HG03575 (cell line): ENCODE results near the gene DYRK1B.

Experiments used
- ATAC-seq: cut with Tn5 transposase; IDR thresholded peaks from one replicate; pipeline ENCODE4 v1.9.1; 2021; ENCODE audit not compliant: unreplicated experiment, insufficient number of reproducible peaks, low FRiP score; ENCODE audit errors: extremely low read depth

The DYRK1B gene

DNA sequence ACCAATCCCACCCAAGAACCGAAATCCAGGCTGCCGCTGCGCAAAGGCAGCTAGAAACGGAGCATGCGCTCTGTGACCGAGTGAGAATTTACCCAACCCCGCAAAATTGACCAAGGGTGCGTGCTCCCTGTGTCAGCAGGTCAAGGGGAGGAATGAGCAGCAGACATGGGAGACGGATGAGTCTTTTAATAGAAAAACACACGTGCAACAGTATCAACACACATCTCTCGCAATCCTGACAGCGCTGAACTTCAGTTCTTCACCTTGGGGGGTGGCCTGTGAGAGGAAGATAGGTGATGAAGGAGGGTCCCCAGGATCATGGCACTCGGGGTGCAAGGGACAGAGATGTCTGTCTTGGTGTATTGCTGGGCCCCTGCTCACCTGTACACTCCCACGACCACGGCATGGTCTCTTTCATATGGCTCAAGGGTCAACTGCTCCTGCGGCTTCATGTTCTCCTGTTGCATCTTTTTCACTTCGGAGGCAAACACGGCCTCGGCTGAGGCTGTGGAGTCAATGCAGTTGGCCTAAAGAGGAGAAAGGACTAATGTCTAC is 402 bp upstream of the DYRK1B start:
- no peak for ATAC-seq

DNA sequence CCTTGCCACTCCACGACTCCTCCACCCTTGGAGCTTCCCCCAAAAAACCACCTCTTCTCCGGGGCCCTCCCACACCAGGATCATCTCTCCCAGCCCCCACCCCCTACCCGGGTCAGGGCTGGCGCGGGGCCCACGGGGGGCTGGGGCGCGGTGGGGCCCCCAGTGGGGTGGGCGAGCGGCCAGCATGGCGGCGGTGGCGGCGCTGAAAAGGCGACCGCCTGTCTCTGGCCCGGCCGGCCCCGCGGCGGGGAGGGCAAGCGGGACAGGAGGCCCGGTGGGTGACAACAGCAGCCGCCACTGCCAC is 850 bp downstream of the DYRK1B start:
- no peak for ATAC-seq

GRCh38 chr19:39832341-39833083 is 1.4 kb downstream of the DYRK1B start:
- no peak for ATAC-seq

DNA sequence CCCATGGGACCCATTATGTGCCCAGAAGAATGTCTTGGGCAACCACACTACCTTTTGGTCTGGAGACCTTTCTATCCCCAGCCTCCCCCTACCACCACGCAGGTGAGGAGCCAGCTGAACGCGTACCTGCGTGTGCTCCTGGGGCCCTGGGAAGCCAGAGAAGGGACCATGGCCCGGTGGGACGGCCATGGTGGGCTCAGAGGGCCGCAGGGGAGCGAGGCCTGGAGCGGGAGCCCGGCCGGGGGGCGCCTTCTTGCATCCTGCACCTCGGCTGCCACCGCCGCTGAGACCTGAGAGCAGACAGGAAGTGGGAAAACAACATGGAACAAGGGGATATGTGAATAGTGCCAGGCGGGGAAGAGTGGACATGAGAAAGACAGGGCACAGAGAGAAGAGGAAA is 2.3 kb downstream of the DYRK1B start:
- ATAC-seq, result no peak

GRCh38 chr19:39830847-39831246 is 3.1 kb downstream of the DYRK1B start:
- no peak for ATAC-seq

DNA sequence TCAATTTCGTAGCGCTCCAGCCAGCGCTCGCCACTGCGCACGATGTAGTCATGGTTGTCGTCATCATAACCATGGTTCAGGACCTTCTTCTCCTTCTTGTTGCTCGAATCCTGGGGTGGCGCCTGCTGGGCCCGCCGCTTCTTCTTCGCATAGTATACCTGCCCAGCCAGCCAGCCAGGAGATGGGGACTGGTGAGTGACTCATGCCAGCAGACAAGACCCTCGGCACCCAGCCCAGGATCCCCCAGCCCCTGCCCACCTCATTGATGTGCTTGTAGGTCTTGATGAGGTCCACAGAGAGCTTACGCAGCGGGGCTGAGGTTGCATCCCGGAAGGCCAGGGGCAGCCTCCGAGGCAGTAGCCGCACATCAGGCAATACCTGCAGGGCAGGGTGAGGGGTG is 3.6 kb downstream of the DYRK1B start:
- no peak for ATAC-seq

- no peak for ATAC-seq
These were observed 4.2 kb downstream of the DYRK1B start for GRCh38 chr19:39829702-39830275.

DNA sequence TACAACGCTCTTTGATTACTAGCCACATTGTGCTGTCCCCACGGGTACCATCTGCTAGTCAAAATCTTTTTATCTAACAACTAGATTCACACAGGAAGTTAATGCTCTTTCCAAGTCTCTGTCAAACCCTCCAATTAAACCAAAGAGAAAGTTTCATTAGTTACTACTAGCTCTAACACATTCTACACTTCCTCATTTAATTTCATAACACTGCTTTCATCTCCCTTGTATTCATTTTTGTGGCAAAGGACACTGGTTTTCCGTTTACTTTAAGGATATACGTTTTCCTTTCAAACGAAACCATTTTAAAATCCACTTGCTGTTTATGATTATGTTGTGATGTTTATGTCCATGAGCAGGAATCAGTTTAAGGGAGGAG is 5.3 kb downstream of the DYRK1B start:
- no peak for ATAC-seq

DNA sequence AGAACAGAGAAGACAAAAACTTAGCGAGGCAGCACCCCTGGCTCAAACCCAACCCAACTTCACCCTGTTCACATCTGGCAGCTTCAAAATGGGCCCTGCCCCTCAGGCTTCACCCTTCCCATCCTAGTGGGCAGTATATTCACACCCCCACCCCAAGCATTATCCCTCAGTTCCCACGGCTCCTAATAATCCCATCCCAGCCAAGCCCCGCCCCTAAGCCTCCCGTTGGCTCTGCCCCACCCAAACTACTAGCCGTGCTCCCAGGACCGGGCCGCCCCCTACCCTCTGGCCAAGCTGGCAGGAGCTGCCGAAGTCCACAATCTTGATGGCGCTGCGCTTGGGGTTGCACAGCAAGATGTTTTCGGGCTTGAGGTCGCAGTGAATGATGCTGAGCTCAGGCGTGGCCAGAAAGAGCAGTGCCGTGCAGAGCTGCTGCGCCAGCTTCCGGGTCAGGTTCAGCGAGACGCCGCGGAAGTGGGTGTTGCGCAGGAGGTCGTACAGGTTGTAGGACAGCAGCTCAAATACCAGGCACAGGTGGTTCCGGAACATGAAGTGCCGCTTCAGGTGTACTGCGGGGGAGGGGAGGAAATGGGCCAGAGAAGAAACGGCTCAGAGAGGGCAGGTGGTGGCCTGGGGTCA is 5.8 kb downstream of the DYRK1B start:
- ATAC-seq, result no peak

DNA sequence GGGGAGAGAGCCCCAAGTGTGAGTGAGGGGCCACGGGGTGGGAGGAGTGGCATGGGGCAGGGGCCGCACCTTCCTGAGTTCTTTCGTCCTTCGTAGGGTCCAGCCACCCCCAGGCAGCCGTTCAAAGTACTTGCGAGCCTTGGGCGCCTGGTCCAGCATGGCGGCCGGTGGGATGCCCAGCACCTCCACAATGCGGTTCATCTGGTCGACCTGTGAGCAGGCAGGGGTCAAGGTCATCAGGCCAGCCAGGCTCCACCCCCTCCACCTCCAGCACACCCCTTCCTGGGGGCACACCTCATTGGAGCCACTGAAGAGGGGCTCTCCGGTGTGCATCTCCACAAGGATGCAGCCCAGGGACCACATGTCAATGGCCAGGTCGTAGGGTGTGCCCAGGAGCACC is 6.7 kb downstream of the DYRK1B start:
- ATAC-seq, result no peak

DNA sequence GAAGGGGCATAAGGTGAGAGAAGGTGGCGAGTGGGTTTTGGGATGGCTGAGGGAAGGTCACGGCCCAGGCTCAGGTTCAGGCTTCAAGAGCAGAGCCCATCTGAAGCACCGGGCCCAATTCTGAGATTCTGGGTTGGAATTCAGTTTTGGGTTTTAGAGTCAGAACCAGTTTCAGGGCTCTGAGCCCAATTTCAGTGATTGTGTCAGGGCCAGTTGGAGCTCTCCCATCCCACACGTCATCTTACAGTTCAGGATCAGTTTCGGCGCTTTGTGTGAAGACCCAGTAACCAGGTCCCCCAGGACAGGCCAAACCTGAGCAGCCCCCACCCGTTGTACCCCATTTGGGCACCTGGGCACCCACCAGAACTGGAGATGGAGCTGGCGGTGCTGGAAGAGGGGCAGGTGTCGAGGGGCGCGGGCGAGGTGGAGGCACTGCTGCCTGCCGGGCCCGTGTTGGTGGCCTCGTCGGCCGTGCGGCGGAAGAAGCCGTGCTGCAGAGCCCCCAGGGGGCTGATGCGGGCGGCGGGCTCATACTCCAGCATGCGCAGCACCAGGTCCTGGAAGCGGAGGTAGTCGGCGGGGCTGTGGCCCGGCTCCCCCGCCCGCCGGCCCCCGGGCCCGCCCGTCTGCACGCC is 7.5 kb downstream of the DYRK1B start:
- ATAC-seq, result no peak

DNA sequence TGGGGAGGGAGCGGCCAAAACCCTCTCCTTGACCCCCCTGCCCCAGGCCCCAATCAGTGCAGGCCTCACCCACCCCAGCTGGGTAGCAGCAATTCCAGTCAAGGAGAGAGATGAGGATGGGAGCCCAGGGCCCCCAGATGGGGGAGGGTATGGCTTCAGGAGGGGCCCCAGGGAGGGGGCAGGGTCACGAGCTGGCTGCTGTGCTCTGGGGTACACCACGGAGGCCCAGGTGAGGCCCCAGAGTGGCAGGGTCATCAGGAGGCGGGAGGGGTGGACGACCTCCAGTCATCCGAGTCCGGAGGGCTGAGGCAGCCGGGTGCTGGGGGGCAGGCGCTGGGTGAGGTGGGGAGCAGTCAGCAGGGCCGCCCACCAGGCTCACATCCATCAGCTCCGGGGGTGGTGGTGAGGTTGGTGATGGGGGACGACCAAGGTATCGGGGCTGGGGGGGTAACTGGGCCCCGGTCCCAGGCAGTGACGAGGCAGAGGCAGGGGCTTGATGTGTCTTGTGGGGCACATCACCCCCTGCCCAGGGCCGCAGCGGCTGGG is 8.4 kb downstream of the DYRK1B start:
- no peak for ATAC-seq

DNA sequence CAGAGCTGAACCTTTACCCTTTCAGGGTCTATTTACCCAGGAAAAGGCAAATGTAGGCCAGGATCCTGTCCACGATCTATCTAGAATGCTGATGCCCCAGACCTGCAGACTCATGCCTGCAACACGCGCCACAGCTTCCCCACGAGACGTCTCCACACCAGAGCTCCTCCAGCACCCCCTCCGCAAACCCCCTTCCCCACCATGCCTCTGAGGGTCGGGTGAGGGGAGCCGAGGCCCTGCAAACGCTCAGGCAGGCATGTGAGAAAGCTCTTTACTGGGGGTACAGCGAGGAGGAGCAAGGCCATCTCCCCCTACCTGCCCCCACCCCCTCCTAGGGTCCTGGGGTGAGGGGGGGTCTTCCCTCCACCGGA is 8.9 kb downstream of the DYRK1B start:
- no peak for ATAC-seq

GRCh38 chr19:39824143-39825092 is 9.5 kb downstream of the DYRK1B start:
- ATAC-seq, result peak; percentile 51

- no peak for ATAC-seq
These were observed 10.3 kb downstream of the DYRK1B start for GRCh38 chr19:39823686-39824085.

GRCh38 chr19:39820696-39821095 is 13.3 kb downstream of the DYRK1B start:
- no peak for ATAC-seq

DNA sequence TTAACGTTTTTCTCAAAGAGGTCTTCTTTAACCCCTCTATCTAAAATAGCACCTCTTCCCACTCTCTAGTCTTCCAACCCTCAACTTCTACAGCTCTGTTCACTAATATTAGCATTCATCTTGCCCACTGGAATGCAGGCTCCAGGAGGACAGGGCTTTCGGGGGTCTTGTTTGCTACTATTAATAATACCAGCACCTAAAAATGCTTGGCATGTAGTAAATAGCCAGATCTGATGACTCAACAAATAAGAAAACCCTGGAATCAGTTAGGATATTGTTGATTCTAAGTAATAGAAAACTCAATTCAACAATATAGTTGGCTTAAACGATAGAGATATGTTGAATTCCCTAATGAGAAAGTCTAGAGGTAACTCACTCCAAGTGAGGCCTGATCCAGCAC is 14.2 kb downstream of the DYRK1B start:
- ATAC-seq, result no peak

GRCh38 chr19:39818626-39819097 is 15.3 kb downstream of the DYRK1B start:
- no peak for ATAC-seq
